Common myeloid progenitor, CD34-positive (primary cell): ENCODE measurements around the gene ABCA13.

ENCODE experiments used
- CTCF ChIA-PET: fragments of 350-600 bp; sonication (Branson Sonifier 250); formaldehyde crosslinking; loops from one replicate; lab custom pipeline; 2021; ENCODE audit warnings: antibody characterized with exemption; lab: Charles Lee
- POLR2A ChIA-PET: fragments of 350-600 bp; sonication (Branson Sonifier 250); formaldehyde crosslinking; loops from one replicate; lab custom pipeline; 2021; ENCODE audit warnings: antibody characterized with exemption; lab: Charles Lee
- DNase-seq, 3 donors: peaks; one replicate each; pipeline versions ENCODE4 v3.0.0 to v3.0.0-alpha.2; 2013
- H3K27ac ChIP-seq, 2 experiments: 1 replicate in 1 of 2; 2 replicates in 1 of 2; pipeline ENCODE4 v1.7.0; 2013; ENCODE audit warnings: inconsistent platforms in 2 of 2, low read length in 2 of 2, mild to moderate bottlenecking in 2 of 2, low read depth in 1 of 2, moderate library complexity in 1 of 2; ENCODE audit not compliant: severe bottlenecking in 2 of 2, insufficient read depth in 1 of 2, poor library complexity in 1 of 2
- H3K27me3 ChIP-seq, 5 experiments: replicated peaks in 2 of 5; 1 replicate in 3 of 5; 2 replicates in 2 of 5; pipeline versions ENCODE4 v1.6.1 to v1.7.0; 2013; ENCODE audit warnings: low read length in 4 of 5, mild to moderate bottlenecking in 2 of 5, moderate library complexity in 2 of 5, inconsistent platforms in 1 of 5; ENCODE audit not compliant: insufficient read depth in 5 of 5, control insufficient read depth in 4 of 5
- H3K36me3 ChIP-seq, 4 experiments: 1 replicate in 2 of 4; 2 replicates in 2 of 4; pipeline versions ENCODE4 v1.6.1 to v1.7.0; 2013; ENCODE audit warnings: low read length in 3 of 4, control low read depth in 1 of 4, mild to moderate bottlenecking in 1 of 4; ENCODE audit not compliant: control insufficient read depth in 4 of 4, insufficient read depth in 4 of 4
- H3K4me1 ChIP-seq, 4 experiments: 1 replicate in 3 of 4; 2 replicates in 1 of 4; pipeline versions ENCODE4 v1.6.1 to v1.7.1; 2013; ENCODE audit warnings: low read length in 3 of 4, mild to moderate bottlenecking in 3 of 4, control low read depth in 1 of 4, inconsistent platforms in 1 of 4, moderate library complexity in 1 of 4; ENCODE audit not compliant: control insufficient read depth in 4 of 4, insufficient read depth in 4 of 4; ENCODE audit errors: control extremely low read depth in 1 of 4
- H3K4me3 ChIP-seq, 7 experiments: 1 replicate in 4 of 7; 2 replicates in 3 of 7; pipeline versions ENCODE4 v1.5.1 to v1.7.0; 2013; ENCODE audit warnings: mild to moderate bottlenecking in 7 of 7, low read length in 6 of 7, moderate library complexity in 6 of 7, inconsistent platforms in 2 of 7, low read depth in 2 of 7, control low read depth in 1 of 7; ENCODE audit not compliant: insufficient read depth in 4 of 7, control insufficient read depth in 1 of 7; ENCODE audit errors: extremely low read depth in 1 of 7
- H3K9me3 ChIP-seq, 5 experiments: 1 replicate in 4 of 5; 2 replicates in 1 of 5; pipeline versions ENCODE4 v1.6.1 to v1.7.1; 2013; ENCODE audit warnings: low read length in 4 of 5, mild to moderate bottlenecking in 2 of 5, inconsistent platforms in 1 of 5, low read depth in 1 of 5, moderate library complexity in 1 of 5; ENCODE audit not compliant: control insufficient read depth in 4 of 5, insufficient read depth in 2 of 5; ENCODE audit errors: control extremely low read depth in 1 of 5
- WGBS: methylation state at CpG from one replicate; pipeline ENCODE4 v1.1.5; 2013; ENCODE audit not compliant: insufficient coverage; 5-methylcytosine and 5-hydroxymethylcytosine counted together

The ABCA13 gene

GRCh38 chr7:48307041-48307714, 135.9 kb downstream of the ABCA13 start:
- ChIA-PET CTCF (interaction anchor here (0.9 to 1.1 kb wide), 2 partner anchors 30 to 573 kb away, joined by 3 read pairs; no protein-coding TSS in a partner anchor), POLR2A (no interaction called here)
- no CpG with 5 or more reads among the region's 4 CpGs for WGBS

DNA sequence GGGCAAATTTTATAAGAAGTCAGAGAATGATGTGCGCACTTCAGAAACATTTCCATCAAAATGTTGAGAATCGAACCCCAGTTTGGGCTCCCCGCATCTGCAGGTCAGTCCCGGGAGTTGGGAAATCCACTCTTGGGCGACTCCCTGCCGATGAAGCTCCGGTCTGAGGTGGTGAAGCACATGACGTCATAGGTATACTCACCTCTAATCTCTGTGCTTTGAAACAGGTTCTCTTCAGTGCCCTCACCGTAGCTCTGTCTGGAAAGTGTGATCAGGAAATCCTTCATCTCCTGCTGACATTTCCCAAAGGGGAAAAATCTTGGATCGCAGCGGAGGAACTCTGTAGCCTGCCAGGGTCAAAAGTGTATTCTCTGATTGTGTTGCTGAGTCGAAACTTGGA, 138.5 kb downstream of the ABCA13 start:
- no peaks in the 10 kb centered on the region for H3K27me3 ChIP-seq
- H3K4me3 ChIP-seq = no peak overlapping the region
- no peaks in the 10 kb centered on the region for H3K4me1 ChIP-seq
- WGBS = 97% methylated on average over 11 of the region's 12 CpGs
- POLR2A ChIA-PET = no interaction called here
- DNase-seq = no peak
- no peaks in the 10 kb centered on the region for H3K9me3 ChIP-seq
- H3K36me3 ChIP-seq = peaks cover 0 to 10% (median 0%) of the 10 kb centered on the region in 4 experiments
- no peak overlapping the region for H3K27ac ChIP-seq
- CTCF ChIA-PET = interaction anchor here (1.3 to 4.9 kb wide), 2 partner anchors 10 to 28 kb away, joined by 3 to 22 read pairs; no protein-coding TSS in a partner anchor

More at GRCh38 chr7:48307041-48307714, 135.9 kb downstream of the ABCA13 start:
- Histone ChIP-seq H3K27me3 (no peaks in the 10 kb centered on the region), H3K27ac (no peak overlapping the region), H3K4me3 (no peak overlapping the region), H3K4me1 (peaks cover 0 to 4% (median 2%) of the 10 kb centered on the region in 4 experiments), H3K9me3 (peaks cover 0 to 2% (median 0%) of the 10 kb centered on the region in 5 experiments), H3K36me3 (peaks cover 0 to 7% (median 1%) of the 10 kb centered on the region in 4 experiments)
- no peak for DNase-seq

DNA sequence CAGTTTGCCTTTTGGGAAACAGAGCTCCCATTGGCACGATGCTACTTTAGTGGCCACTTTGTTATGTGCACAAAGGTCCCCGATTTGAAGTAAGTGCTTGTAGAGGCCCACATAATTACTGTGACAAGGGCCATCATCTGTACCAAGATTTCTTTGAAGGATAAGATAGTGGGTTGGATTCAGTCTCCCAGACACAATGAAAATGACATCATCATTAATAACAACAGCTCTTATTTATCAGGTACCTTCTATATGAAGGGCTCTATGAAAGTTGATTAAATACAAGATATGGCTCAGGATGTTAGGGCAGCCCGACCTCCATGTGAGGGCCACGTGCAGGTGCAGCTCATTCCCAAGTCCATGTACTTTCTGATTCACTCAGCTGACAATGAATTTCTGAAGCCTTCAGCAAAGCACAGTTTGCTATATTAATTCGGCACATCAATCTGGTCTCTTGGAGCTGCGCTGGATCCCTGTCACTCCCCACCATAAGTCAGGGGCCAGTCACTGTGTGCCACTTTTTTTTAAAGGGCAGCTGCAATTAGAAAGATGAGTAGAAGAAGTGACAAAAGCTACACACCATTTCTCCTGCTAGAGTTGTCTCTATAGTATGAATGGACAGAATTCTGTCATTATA, 140.3 kb downstream of the ABCA13 start:
- no peaks in the 10 kb centered on the region for H3K9me3 ChIP-seq
- ChIA-PET CTCF (interaction anchor here (0.8 to 4.9 kb wide), 2 partner anchors 12 to 25 kb away, joined by 3 to 22 read pairs; no protein-coding TSS in a partner anchor), POLR2A (no interaction called here)
- H3K4me3 ChIP-seq = no peak overlapping the region
- DNase-seq = no peak
- no peaks in the 10 kb centered on the region for H3K4me1 ChIP-seq
- 98% methylated on average over 4 of the region's 6 CpGs for WGBS
- no peak overlapping the region for H3K27ac ChIP-seq
- peaks cover 0 to 6% (median 0%) of the 10 kb centered on the region in 4 experiments for H3K36me3 ChIP-seq
- H3K27me3 ChIP-seq = no peaks in the 10 kb centered on the region

DNA sequence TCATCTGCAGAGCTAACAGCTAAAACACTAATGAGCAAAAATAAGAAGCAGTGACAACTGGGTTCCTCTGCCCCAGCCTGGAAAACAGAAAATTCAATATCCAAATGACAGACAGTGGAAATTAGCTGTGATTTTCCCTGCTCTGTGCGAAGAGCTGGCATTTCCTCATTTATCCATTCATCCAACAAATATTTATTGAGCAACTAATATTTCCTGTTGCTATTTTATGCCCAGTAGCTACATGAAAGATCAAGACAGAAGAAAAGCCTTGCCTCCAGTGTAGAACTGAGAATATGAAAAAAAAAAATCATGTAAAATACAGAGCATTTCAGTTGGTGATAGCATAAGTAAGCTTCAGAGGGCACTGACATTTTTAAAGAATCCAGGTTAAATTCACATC, 140.9 kb downstream of the ABCA13 start:
- DNase-seq = no peak
- no CpG with 5 or more reads among the region's 1 CpG for WGBS
- ChIA-PET POLR2A (interaction anchor here (0.6 kb wide), 1 partner anchor 925 kb away, joined by 3 read pairs; no protein-coding TSS in a partner anchor), CTCF (interaction anchor here (0.8 to 4.9 kb wide), 2 partner anchors 13 to 24 kb away, joined by 3 to 22 read pairs; no protein-coding TSS in a partner anchor)
- H3K9me3 ChIP-seq = no peaks in the 10 kb centered on the region
- H3K36me3 ChIP-seq = peaks cover 0 to 6% (median 0%) of the 10 kb centered on the region in 4 experiments
- no peak overlapping the region for H3K4me3 ChIP-seq
- H3K27ac ChIP-seq = no peak overlapping the region
- H3K27me3 ChIP-seq = no peaks in the 10 kb centered on the region
- H3K4me1 ChIP-seq = no peaks in the 10 kb centered on the region

GRCh38 chr7:48316768-48317167, 145.5 kb downstream of the ABCA13 start:
- Histone ChIP-seq H3K27me3 (no peaks in the 10 kb centered on the region), H3K4me3 (no peak overlapping the region), H3K36me3 (peaks cover 0 to 11% (median 0%) of the 10 kb centered on the region in 4 experiments), H3K9me3 (peaks cover 0 to 2% (median 0%) of the 10 kb centered on the region in 5 experiments), H3K4me1 (no peaks in the 10 kb centered on the region), H3K27ac (no peak overlapping the region)
- 100% methylated on average over 3 of the region's 3 CpGs for WGBS
- ChIA-PET CTCF (no interaction called here), POLR2A (no interaction called here)
- DNase-seq = no peak

- 100% methylated on average over 1 of the region's 3 CpGs for WGBS
- CTCF ChIA-PET = no interaction called here
- peaks cover 0 to 11% (median 0%) of the 10 kb centered on the region in 4 experiments for H3K36me3 ChIP-seq
These were observed 146.1 kb downstream of the ABCA13 start for GRCh38 chr7:48317360-48317759.

More at GRCh38 chr7:48317360-48317759, 146.1 kb downstream of the ABCA13 start:
- H3K4me3 ChIP-seq = no peak overlapping the region
- no peaks in the 10 kb centered on the region for H3K4me1 ChIP-seq
- peaks cover 0 to 2% (median 0%) of the 10 kb centered on the region in 5 experiments for H3K9me3 ChIP-seq
- POLR2A ChIA-PET = no interaction called here
- H3K27ac ChIP-seq = no peak overlapping the region
- no peaks in the 10 kb centered on the region for H3K27me3 ChIP-seq
- no peak for DNase-seq
